Calu3 (cell line): ENCODE measurements around the gene S100A7A. TPM values are rescaled to one million over a fixed set of nuclear protein-coding genes. Genes with fewer than 3 reads are reported as not detected.

Source experiments
- BruUV-seq: library from RNA; stranded (reverse); fragments of 400-500 nt; replicated peaks from 2 replicates; lab custom pipeline; 2021; lab: Mats Ljungman, UMichigan
- CTCF ChIA-PET: fragments of 300-600 bp; sonication (Branson Sonifier 250); formaldehyde crosslinking; loops from one replicate; lab custom pipeline; 2022; ENCODE audit warnings: antibody characterized with exemption; lab: Charles Lee
- DNase-seq: peaks from one replicate; pipeline ENCODE4 v3.0.0; 2022
- H3K27ac Mint-ChIP-seq: one replicate; pipeline ENCODE4 v1.8.0; 2022; ENCODE audit warnings: mixed read lengths; ENCODE audit not compliant: unreplicated experiment
- H3K27me3 Mint-ChIP-seq: one replicate; pipeline ENCODE4 v1.8.0; 2022; ENCODE audit warnings: mixed read lengths; ENCODE audit not compliant: unreplicated experiment
- H3K36me3 Mint-ChIP-seq: one replicate; pipeline ENCODE4 v1.8.0; 2022; ENCODE audit warnings: mild to moderate bottlenecking, moderate library complexity, mixed read lengths; ENCODE audit not compliant: insufficient read depth, unreplicated experiment
- H3K4me1 Mint-ChIP-seq: one replicate; pipeline ENCODE4 v1.8.0; 2022; ENCODE audit warnings: mild to moderate bottlenecking, low read depth, mixed read lengths; ENCODE audit not compliant: unreplicated experiment
- H3K4me3 Mint-ChIP-seq: one replicate; pipeline ENCODE4 v1.8.0; 2022; ENCODE audit warnings: mild to moderate bottlenecking, low read depth, moderate library complexity, mixed read lengths; ENCODE audit not compliant: unreplicated experiment
- H3K9me3 Mint-ChIP-seq: one replicate; pipeline ENCODE4 v1.8.0; 2022; ENCODE audit warnings: low read depth, mixed read lengths; ENCODE audit not compliant: unreplicated experiment
- intact Hi-C: fragments of 100-400 bp; cut with micrococcal nuclease; formaldehyde crosslinking; loops from one replicate; pipeline ENCODE4 v1.10.0; 2022; ENCODE audit not compliant: unreplicated experiment
- total RNA-seq: library from RNA; stranded (reverse); gene quantifications from 2 replicates; pipeline ENCODE4 v1.2.3, GENCODE V29; 2022
- TF ChIP-seq, protein P1 (sequence below): fragments of 200-600 bp; IDR thresholded peaks from one replicate; pipeline ENCODE4 v1.8.0; 2022; ENCODE audit warnings: antibody characterized with exemption; ENCODE audit not compliant: unreplicated experiment

S100A7A gene
- total RNA-seq, 1 experiment from 2014 or later: not detected

DNA sequence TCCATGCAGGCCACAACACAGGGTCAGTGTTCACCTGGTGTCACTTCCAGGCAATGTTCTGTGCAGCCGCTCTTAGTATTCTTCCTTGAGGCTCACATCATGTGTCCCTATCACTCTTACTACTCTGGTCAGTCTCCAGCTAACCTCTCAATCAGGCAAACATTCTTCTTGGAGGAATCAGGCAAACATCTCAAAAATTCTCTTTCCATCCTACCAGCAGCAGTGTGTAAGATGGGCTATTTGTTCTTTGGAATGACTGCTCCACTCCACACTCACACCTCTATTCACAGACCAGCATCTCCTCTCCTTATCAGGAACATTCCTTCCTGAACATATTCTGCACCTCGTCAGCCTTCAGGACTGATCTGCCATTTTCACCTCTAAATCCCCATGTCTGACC, 4.0 kb downstream of the S100A7A start:
- intact Hi-C loops: no loop called here
- TF ChIP-seq, protein P1, sequence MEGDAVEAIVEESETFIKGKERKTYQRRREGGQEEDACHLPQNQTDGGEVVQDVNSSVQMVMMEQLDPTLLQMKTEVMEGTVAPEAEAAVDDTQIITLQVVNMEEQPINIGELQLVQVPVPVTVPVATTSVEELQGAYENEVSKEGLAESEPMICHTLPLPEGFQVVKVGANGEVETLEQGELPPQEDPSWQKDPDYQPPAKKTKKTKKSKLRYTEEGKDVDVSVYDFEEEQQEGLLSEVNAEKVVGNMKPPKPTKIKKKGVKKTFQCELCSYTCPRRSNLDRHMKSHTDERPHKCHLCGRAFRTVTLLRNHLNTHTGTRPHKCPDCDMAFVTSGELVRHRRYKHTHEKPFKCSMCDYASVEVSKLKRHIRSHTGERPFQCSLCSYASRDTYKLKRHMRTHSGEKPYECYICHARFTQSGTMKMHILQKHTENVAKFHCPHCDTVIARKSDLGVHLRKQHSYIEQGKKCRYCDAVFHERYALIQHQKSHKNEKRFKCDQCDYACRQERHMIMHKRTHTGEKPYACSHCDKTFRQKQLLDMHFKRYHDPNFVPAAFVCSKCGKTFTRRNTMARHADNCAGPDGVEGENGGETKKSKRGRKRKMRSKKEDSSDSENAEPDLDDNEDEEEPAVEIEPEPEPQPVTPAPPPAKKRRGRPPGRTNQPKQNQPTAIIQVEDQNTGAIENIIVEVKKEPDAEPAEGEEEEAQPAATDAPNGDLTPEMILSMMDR: no peak
- peaks cover 82% of the 10 kb centered on the region for H3K27me3 Mint-ChIP-seq
- no peak overlapping the region for H3K4me3 Mint-ChIP-seq
- no peaks in the 10 kb centered on the region for H3K4me1 Mint-ChIP-seq
- no peak overlapping the region for H3K27ac Mint-ChIP-seq
- CTCF ChIA-PET: no interaction called here
- BruUV-seq: no TSS peak
- no peak for DNase-seq
- H3K9me3 Mint-ChIP-seq: no peaks in the 10 kb centered on the region
- H3K36me3 Mint-ChIP-seq: no peaks in the 10 kb centered on the region

DNA sequence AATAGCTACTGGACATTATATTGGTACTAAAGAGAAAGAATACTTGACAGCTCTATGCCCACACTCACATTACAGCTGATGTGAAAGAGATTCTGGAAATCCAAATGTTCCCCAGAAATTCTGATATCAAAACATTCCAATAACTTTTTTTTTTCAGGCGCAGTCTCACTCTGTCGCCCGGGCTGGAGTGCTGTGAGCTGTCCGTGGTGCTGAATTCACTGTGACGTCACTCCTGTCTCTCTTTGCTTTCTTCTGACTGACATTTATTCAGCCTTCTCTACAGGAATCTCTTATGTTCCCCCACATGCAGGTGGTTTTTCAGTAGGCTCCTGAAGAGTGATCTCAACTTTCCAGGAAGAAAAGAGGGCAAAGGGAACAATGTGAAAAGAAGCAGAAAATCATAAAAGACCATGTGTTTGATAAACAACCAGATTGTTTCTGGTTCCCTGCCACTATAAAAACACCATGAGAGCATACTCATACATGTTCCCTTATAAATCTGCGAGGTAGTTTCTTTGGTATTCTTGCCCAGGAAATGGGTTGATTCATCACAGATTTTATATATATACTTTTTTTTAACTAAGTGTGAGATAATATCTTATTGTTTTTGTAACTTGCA, 6.2 kb downstream of the S100A7A start:
- Mint-ChIP-seq H3K27me3 (peaks cover 82% of the 10 kb centered on the region), H3K9me3 (no peaks in the 10 kb centered on the region), H3K36me3 (no peaks in the 10 kb centered on the region), H3K4me1 (no peaks in the 10 kb centered on the region), H3K4me3 (no peak overlapping the region), H3K27ac (no peak overlapping the region)
- no TSS peak for BruUV-seq
- TF ChIP-seq, protein P1: no peak
- CTCF ChIA-PET: interaction anchor here (0.7 kb wide), 1 partner anchor 205 kb away, joined by 3 read pairs; no protein-coding TSS in a partner anchor
- intact Hi-C loops: loop anchor here (2.0 kb wide), 1 partner anchor 30 kb away; no protein-coding TSS in a partner anchor
- DNase-seq: peak; percentile 81

DNA sequence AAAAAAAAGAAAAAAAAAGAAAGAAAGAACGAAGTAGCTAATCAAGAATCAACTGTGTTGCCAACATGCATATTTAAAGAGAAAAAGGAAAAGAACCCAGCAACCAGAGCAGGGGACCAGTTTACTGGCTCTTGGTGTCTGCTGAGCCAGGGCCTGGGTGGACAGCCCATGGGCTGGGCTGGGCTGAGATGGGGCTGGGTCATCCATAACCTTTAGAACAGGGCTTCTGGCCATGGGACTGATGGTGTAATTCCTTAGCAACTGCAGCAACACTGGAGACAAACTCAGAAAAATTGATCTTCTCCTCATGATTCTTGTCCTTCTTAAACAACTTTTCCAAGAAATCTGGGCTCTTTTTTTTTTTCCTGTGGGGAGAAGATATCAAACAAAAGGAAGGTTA, 10.5 kb downstream of the S100A7A start:
- intact Hi-C loops: no loop called here
- H3K27me3 Mint-ChIP-seq: peaks cover 82% of the 10 kb centered on the region
- H3K4me3 Mint-ChIP-seq: no peak overlapping the region
- CTCF ChIA-PET: no interaction called here
- no peaks in the 10 kb centered on the region for H3K36me3 Mint-ChIP-seq
- DNase-seq: no peak
- BruUV-seq: no TSS peak
- no peak overlapping the region for H3K27ac Mint-ChIP-seq
- no peaks in the 10 kb centered on the region for H3K4me1 Mint-ChIP-seq
- TF ChIP-seq, protein P1: no peak
- no peaks in the 10 kb centered on the region for H3K9me3 Mint-ChIP-seq

DNA sequence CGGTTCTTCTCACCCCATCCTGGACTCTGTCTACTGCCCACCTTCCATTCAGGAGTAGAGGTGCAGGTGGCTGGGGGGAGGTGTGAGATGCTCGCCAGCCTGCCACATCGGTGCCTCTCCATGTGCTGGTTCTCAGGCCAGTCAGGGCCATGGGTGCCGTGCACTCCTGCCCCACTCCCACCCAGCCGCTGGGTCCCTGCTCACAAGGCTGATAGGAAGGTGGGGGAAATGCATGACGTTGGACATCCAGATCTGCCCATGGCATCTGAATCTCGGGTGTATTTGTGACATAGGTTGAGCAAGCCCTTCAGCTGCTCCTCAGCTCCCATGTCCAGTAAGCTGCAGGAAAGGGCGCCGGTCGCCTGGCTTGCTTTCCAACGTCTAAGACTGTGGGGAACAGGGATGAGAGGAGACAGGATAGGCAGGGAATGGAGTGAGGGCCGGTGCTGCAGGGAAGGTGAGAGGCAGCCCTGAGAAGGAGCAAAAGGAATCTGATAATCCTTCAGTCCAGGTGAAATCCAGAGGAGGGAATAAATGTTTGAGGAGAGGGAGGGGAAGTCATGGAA, 11.8 kb downstream of the S100A7A start:
- H3K36me3 Mint-ChIP-seq: no peaks in the 10 kb centered on the region
- H3K4me3 Mint-ChIP-seq: no peak overlapping the region
- TF ChIP-seq, protein P1: no peak
- DNase-seq: no peak
- H3K9me3 Mint-ChIP-seq: no peaks in the 10 kb centered on the region
- no peak overlapping the region for H3K27ac Mint-ChIP-seq
- intact Hi-C loops: no loop called here
- BruUV-seq: no TSS peak
- peaks cover 96% of the 10 kb centered on the region for H3K27me3 Mint-ChIP-seq
- H3K4me1 Mint-ChIP-seq: no peaks in the 10 kb centered on the region
- CTCF ChIA-PET: interaction anchor here (0.5 kb wide), 1 partner anchor 18 kb away, joined by 5 read pairs; no protein-coding TSS in a partner anchor
